ENCODE measurements around the gene ROR1. TPM values are rescaled to one million over a fixed set of nuclear protein-coding genes. Genes with fewer than 3 reads are reported as not detected.

Gene ROR1
- total and polyA plus RNA-seq, 2 donors (not counting 1 experiment from before 2014, with no cell fraction given): 0.46 to 16.0 TPM

DNA sequence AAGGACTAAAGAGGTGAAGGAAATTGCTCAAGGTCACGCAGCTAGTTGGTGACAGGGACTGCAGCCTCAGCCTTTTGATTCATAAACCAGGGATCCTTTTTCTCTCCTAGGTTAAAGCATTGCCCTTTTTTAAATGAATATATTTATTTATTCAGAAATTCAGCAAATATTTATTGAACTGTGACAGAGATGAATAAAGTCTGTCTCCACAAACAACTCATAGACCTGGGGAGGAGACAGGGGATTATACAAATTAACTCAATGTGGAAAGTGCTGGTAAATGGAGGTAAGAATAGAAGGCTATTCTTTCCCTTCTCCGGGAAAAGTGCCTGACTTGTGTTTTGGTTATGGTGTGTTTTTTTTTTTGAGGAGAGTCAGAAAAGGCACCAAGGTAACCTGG, 110.7 kb downstream of the ROR1 start:
- ATAC-seq (ENCODE audit: low read depth) (no peak), DNase-seq (no peak)
- H3K27ac Mint-ChIP-seq: no peak overlapping the region
- peaks cover 0 to 7% (median 3%) of the 10 kb centered on the region in 4 experiments for H3K27me3 ChIP-seq (replicated peaks in 1 of 4; ENCODE audit: control extremely low read depth in 1 of 4, control insufficient read depth in 3 of 4, insufficient read depth in 4 of 4, low read length in 3 of 4)
- intact Hi-C loops (cut with micrococcal nuclease): no loop called here
- ChIA-PET POLR2A (no interaction called here), CTCF (no interaction called here)
- H3K4me1 ChIP-seq (ENCODE audit: control insufficient read depth in 2 of 2, insufficient read depth in 2 of 2, low read length in 2 of 2): peaks cover 5 to 16% of the 10 kb centered on the region in 2 donors
- no peak overlapping the region for H2AFZ ChIP-seq (ENCODE audit: insufficient read depth, low read depth, low read length, poor library complexity, severe bottlenecking)
- TF ChIP-seq, protein P1, sequence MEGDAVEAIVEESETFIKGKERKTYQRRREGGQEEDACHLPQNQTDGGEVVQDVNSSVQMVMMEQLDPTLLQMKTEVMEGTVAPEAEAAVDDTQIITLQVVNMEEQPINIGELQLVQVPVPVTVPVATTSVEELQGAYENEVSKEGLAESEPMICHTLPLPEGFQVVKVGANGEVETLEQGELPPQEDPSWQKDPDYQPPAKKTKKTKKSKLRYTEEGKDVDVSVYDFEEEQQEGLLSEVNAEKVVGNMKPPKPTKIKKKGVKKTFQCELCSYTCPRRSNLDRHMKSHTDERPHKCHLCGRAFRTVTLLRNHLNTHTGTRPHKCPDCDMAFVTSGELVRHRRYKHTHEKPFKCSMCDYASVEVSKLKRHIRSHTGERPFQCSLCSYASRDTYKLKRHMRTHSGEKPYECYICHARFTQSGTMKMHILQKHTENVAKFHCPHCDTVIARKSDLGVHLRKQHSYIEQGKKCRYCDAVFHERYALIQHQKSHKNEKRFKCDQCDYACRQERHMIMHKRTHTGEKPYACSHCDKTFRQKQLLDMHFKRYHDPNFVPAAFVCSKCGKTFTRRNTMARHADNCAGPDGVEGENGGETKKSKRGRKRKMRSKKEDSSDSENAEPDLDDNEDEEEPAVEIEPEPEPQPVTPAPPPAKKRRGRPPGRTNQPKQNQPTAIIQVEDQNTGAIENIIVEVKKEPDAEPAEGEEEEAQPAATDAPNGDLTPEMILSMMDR (IDR thresholded peaks at IDR 0.05): no peak
- TF ChIP-seq EZH2 (IDR thresholded peaks at IDR 0.05; ENCODE audit: borderline replicate concordance, insufficient read depth, low read depth, low read length, poor library complexity, severe bottlenecking): no peak
- no peak overlapping the region for H3K27ac ChIP-seq (ENCODE audit: low read length in 2 of 2)
- peaks cover 23% of the 10 kb centered on the region for H3K27me3 Mint-ChIP-seq
- H3K9me3 ChIP-seq (ENCODE audit: control extremely low read depth in 1 of 3, control insufficient read depth in 2 of 3, insufficient read depth in 1 of 3, low read length in 2 of 3): no peaks in the 10 kb centered on the region
- no CpG with 5 or more reads among the region's 2 CpGs for WGBS (ENCODE audit: insufficient coverage)
- H3K4me1 Mint-ChIP-seq: peaks cover 11% of the 10 kb centered on the region
- H3K9ac ChIP-seq (ENCODE audit: low read length): no peak overlapping the region
- H3K4me3 ChIP-seq (ENCODE audit: control extremely low read depth in 1 of 5, extremely low read depth in 1 of 5, insufficient read depth in 1 of 5, low read depth in 2 of 5, low read length in 4 of 5): no peak overlapping the region
- H3K36me3 ChIP-seq (replicated peaks in 1 of 2; ENCODE audit: control extremely low read depth in 1 of 2, control insufficient read depth in 1 of 2, extremely low read depth in 1 of 2, insufficient read depth in 2 of 2, low read length in 1 of 2): no peaks in the 10 kb centered on the region
- no peaks in the 10 kb centered on the region for H4K20me1 ChIP-seq (ENCODE audit: control insufficient read depth, insufficient read depth, low read length, poor library complexity, severe bottlenecking)
- H3K4me2 ChIP-seq (replicated peaks; ENCODE audit: low read depth, low read length, poor library complexity, severe bottlenecking): no peak overlapping the region
- H3K9me3 Mint-ChIP-seq (ENCODE audit: insufficient read depth): peaks cover 2% of the 10 kb centered on the region
- H3K4me3 Mint-ChIP-seq: no peak overlapping the region
- H3K79me2 ChIP-seq (ENCODE audit: control insufficient read depth, insufficient read depth, low read length): no peaks in the 10 kb centered on the region

DNA sequence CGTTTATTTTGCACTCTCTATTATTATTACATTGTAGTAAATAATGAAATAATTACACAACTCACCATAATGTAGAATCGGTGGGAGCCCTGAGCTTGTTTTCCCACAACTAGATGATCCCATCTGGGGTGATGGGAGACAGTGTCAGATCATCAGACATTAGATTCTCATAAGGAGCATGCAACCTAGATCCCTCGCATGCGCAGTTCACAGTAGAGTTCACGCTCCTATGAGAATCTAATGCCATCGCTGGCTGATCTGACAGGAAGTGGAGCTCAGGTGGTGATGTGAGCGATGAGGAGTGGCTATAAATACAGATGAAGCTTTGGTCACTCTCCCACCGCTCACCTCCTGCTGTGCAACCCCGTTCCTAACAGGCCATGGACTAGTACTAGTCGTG, 112.1 kb downstream of the ROR1 start:
- H2AFZ ChIP-seq (ENCODE audit: insufficient read depth, low read depth, low read length, poor library complexity, severe bottlenecking): no peak overlapping the region
- TF ChIP-seq, protein P1 (IDR thresholded peaks at IDR 0.05): no peak
- TF ChIP-seq EZH2 (IDR thresholded peaks at IDR 0.05; ENCODE audit: borderline replicate concordance, insufficient read depth, low read depth, low read length, poor library complexity, severe bottlenecking): no peak
- no peaks in the 10 kb centered on the region for H3K79me2 ChIP-seq (ENCODE audit: control insufficient read depth, insufficient read depth, low read length)
- ATAC-seq (ENCODE audit: low read depth) (no peak), DNase-seq (no peak)
- peaks cover 0 to 3% (median 0%) of the 10 kb centered on the region in 3 donors for H3K9me3 ChIP-seq (ENCODE audit: control extremely low read depth in 1 of 3, control insufficient read depth in 2 of 3, insufficient read depth in 1 of 3, low read length in 2 of 3)
- CTCF ChIA-PET: interaction anchor here (1.2 kb wide), 1 partner anchor 28 kb away, joined by 4 read pairs; no protein-coding TSS in a partner anchor
- H3K27me3 ChIP-seq (replicated peaks in 1 of 4; ENCODE audit: control extremely low read depth in 1 of 4, control insufficient read depth in 3 of 4, insufficient read depth in 4 of 4, low read length in 3 of 4): peaks cover 0 to 7% (median 3%) of the 10 kb centered on the region in 4 experiments
- H3K27ac ChIP-seq (ENCODE audit: low read length in 2 of 2): no peak overlapping the region
- Mint-ChIP-seq H3K4me3 (no peak overlapping the region), H3K27me3 (peaks cover 16% of the 10 kb centered on the region), H3K9me3 (ENCODE audit: insufficient read depth) (peaks cover 2% of the 10 kb centered on the region), H3K27ac (no peak overlapping the region), H3K4me1 (peaks cover 20% of the 10 kb centered on the region)
- no peaks in the 10 kb centered on the region for H3K36me3 ChIP-seq (replicated peaks in 1 of 2; ENCODE audit: control extremely low read depth in 1 of 2, control insufficient read depth in 1 of 2, extremely low read depth in 1 of 2, insufficient read depth in 2 of 2, low read length in 1 of 2)
- 85% methylated on average over 3 of the region's 10 CpGs for WGBS (ENCODE audit: insufficient coverage)
- intact Hi-C loops (cut with micrococcal nuclease): no loop called here
- no peak overlapping the region for H3K9ac ChIP-seq (ENCODE audit: low read length)
- no peaks in the 10 kb centered on the region for H4K20me1 ChIP-seq (ENCODE audit: control insufficient read depth, insufficient read depth, low read length, poor library complexity, severe bottlenecking)
- H3K4me3 ChIP-seq (ENCODE audit: control extremely low read depth in 1 of 5, extremely low read depth in 1 of 5, insufficient read depth in 1 of 5, low read depth in 2 of 5, low read length in 4 of 5): no peak overlapping the region
- POLR2A ChIA-PET: no interaction called here
- H3K4me2 ChIP-seq (replicated peaks; ENCODE audit: low read depth, low read length, poor library complexity, severe bottlenecking): no peak overlapping the region
- peaks cover 12 to 26% of the 10 kb centered on the region in 2 donors for H3K4me1 ChIP-seq (ENCODE audit: control insufficient read depth in 2 of 2, insufficient read depth in 2 of 2, low read length in 2 of 2)
